K562 (cell line): Measurements from ENCODE around the gene EXOC4. TPM values are rescaled to one million over a fixed set of nuclear protein-coding genes. Genes with fewer than 3 reads are reported as not detected.

Experiments used
- ATAC-seq: fragments of 200-7000 bp; cut with Tn5 transposase; 3 replicates; pipeline ENCODE4 v1.9.1; 2020; ENCODE audit warnings: moderate library complexity
- BruUV-seq: library from RNA; stranded (reverse); fragments of 400-500 nt; replicated peaks from 2 replicates; lab custom pipeline; 2021; lab: Mats Ljungman, UMichigan
- CTCF ChIA-PET: fragments of 300-600 bp; formaldehyde crosslinking; extraction: SDS; loops from one replicate; lab custom pipeline; 2021; ENCODE audit warnings: low intra/inter-chr PET ratio; lab: Yijun Ruan, JAX
- POLR2A ChIA-PET: fragments of 300-600, 350-650 bp; sonication (Branson Sonifier 250); formaldehyde crosslinking; extraction: SDS; loops from one replicate; lab custom pipeline; 2021; ENCODE audit warnings: antibody characterized with exemption, inconsistent platforms; lab: Yijun Ruan, JAX
- DNase-seq, 4 experiments: peaks; one replicate each; pipeline versions ENCODE4 v3.0.0 to v3.0.0-alpha.2; 2011 to 2018; ENCODE audit warnings: low spot score in 3 of 4, mixed read lengths in 3 of 4; ENCODE audit errors: extremely low read depth in 1 of 4
- FAIRE-seq: peaks from 2 replicates; lab custom pipeline; 2011; peaks lifted over from hg19 to GRCh38; lab: Jason Lieb, UNC
- H2AFZ ChIP-seq: 2 replicates; pipeline ENCODE4 v1.6.0; 2011; ENCODE audit warnings: low read depth, low read length, control low read depth, inconsistent platforms
- H3K27ac ChIP-seq: fragments of 200-600 bp; 3 replicates; pipeline ENCODE4 v1.8.0; 2011; ENCODE audit warnings: low read depth, mild to moderate bottlenecking, control low read depth, inconsistent platforms, low read length, moderate library complexity, mixed read lengths; ENCODE audit errors: extremely low read depth
- H3K27me3 ChIP-seq, 2 experiments: fragments of 300-600 bp in 1 of 2; 2 replicates in 1 of 2; 3 replicates in 1 of 2; pipeline versions ENCODE4 v1.6.0 to v1.8.0; 2011; ENCODE audit warnings: inconsistent platforms in 2 of 2, low read length in 2 of 2, mild to moderate bottlenecking in 1 of 2, mixed read lengths in 1 of 2, moderate library complexity in 1 of 2; ENCODE audit not compliant: control insufficient read depth in 2 of 2, insufficient read depth in 2 of 2
- H3K36me3 ChIP-seq: fragments of 300-600 bp; 3 replicates; pipeline ENCODE4 v1.8.0; 2011; ENCODE audit warnings: mild to moderate bottlenecking, low read length, inconsistent platforms; ENCODE audit not compliant: control insufficient read depth, insufficient read depth
- H3K4me1 ChIP-seq, 2 experiments: fragments of 200-600 bp in 1 of 2; replicated peaks in 1 of 2; 2 replicates in 1 of 2; 3 replicates in 1 of 2; pipeline versions ENCODE4 v1.5.1 to v1.8.0; 2011; ENCODE audit warnings: inconsistent platforms in 2 of 2, low read length in 2 of 2, mild to moderate bottlenecking in 1 of 2, mixed read lengths in 1 of 2, moderate library complexity in 1 of 2; ENCODE audit not compliant: control insufficient read depth in 2 of 2, insufficient read depth in 2 of 2
- H3K4me2 ChIP-seq: 2 replicates; pipeline ENCODE4 v1.6.1; 2011; ENCODE audit warnings: low read length, control low read depth, inconsistent platforms, mixed read lengths; ENCODE audit not compliant: insufficient read depth
- H3K4me3 ChIP-seq: fragments of 200-600 bp; sonication (generic), shearing (Covaris generic); 2 replicates; pipeline ENCODE4 v1.5.1; 2016; ENCODE audit warnings: control low read depth, inconsistent platforms
- H3K79me2 ChIP-seq: fragments of 200-600 bp; 3 replicates; pipeline ENCODE4 v1.8.0; 2011; ENCODE audit warnings: low read length, inconsistent platforms; ENCODE audit not compliant: control insufficient read depth, insufficient read depth
- H3K9ac ChIP-seq, 2 experiments: 2 replicates each; pipeline versions ENCODE4 v1.6.0 to v1.6.1; 2011; ENCODE audit warnings: low read depth in 2 of 2, low read length in 2 of 2, control low read depth in 1 of 2, inconsistent platforms in 1 of 2, mild to moderate bottlenecking in 1 of 2, mixed read lengths in 1 of 2; ENCODE audit not compliant: insufficient read depth in 1 of 2
- H3K9me1 ChIP-seq: one replicate; pipeline ENCODE4 v1.6.0; 2011; ENCODE audit warnings: inconsistent platforms, mild to moderate bottlenecking, low read length, moderate library complexity; ENCODE audit not compliant: control insufficient read depth, insufficient read depth
- H3K9me3 ChIP-seq: replicated peaks from 2 replicates; pipeline ENCODE4 v1.5.1; 2011; ENCODE audit warnings: low read depth, low read length, inconsistent platforms; ENCODE audit not compliant: control insufficient read depth, insufficient read depth
- H4K20me1 ChIP-seq: replicated peaks from 2 replicates; pipeline ENCODE4 v1.6.1; 2011; ENCODE audit warnings: low read length, inconsistent platforms, mixed read lengths; ENCODE audit not compliant: control insufficient read depth, insufficient read depth
- ADNP ChIP-seq: fragments of 200-800 bp; sonication (Bioruptor generic); IDR thresholded peaks from 2 replicates; pipeline ENCODE4 v1.6.1; 2016; ENCODE audit warnings: missing genetic modification characterization, missing compliant biosample characterization
- ATF4 ChIP-seq: fragments of 450-650 bp; formaldehyde crosslinking; IDR thresholded peaks from 2 replicates; pipeline ENCODE4 v1.4.0; 2022; ENCODE audit warnings: mild to moderate bottlenecking, moderate library complexity
- DNMT1 ChIP-seq: fragments of 450-650 bp; IDR thresholded peaks from 2 replicates; pipeline ENCODE4 v1.6.1; 2016; ENCODE audit warnings: antibody characterized with exemption, mild to moderate bottlenecking
- FOXJ2 ChIP-seq: fragments of 200-800 bp; sonication (Bioruptor generic); IDR thresholded peaks from 2 replicates; pipeline ENCODE4 v1.6.1; 2016; ENCODE audit warnings: missing genetic modification characterization, missing compliant biosample characterization
- HMBOX1 ChIP-seq: sonication (generic); IDR thresholded peaks from 2 replicates; pipeline ENCODE4 v1.6.1; 2016
- RERE ChIP-seq: sonication (generic); formaldehyde crosslinking; IDR thresholded peaks from 2 replicates; pipeline ENCODE4 v1.8.0; 2023; ENCODE audit warnings: missing genetic modification reagents, mild to moderate bottlenecking, borderline replicate concordance
- YBX1 ChIP-seq: fragments of 450-650 bp; IDR thresholded peaks from 2 replicates; pipeline ENCODE4 v1.7.1; 2016; ENCODE audit warnings: mild to moderate bottlenecking
- ZNF23 ChIP-seq: fragments of 250-450 bp; sonication (Bioruptor Pico); IDR thresholded peaks from 2 replicates; pipeline ENCODE4 v1.4.0; 2020; ENCODE audit warnings: mild to moderate bottlenecking
- ZNF644 ChIP-seq: fragments of 200-800 bp; sonication (Bioruptor generic); IDR thresholded peaks from 2 replicates; pipeline ENCODE4 v1.6.1; 2016; ENCODE audit warnings: low read depth, missing genetic modification characterization, missing compliant biosample characterization
- WGBS: fragments of 100-300 bp; shearing (Covaris generic); methylation state at CpG from one replicate; pipeline ENCODE4 v1.1.6; 2016; ENCODE audit warnings: low coverage, mixed read lengths; ENCODE audit not compliant: insufficient coverage; ENCODE audit errors: missing lambda C conversion rate; 5-methylcytosine and 5-hydroxymethylcytosine counted together
- in situ Hi-C: fragments of 300-500 bp; cut with MboI; formaldehyde crosslinking; loops from 4 replicates; pipeline ENCODE4 v1.15.0; 2018; ENCODE audit warnings: inconsistent platforms, mixed read lengths
- intact Hi-C: fragments of 100-400 bp; cut with micrococcal nuclease; formaldehyde crosslinking; loops from 2 replicates; pipeline ENCODE4 v1.14.2; 2022
- polyA plus RNA-seq, 8 experiments: library from polyadenylated mRNA; depleted of rRNA in 4 of 8; stranded (reverse) in 5 of 8; unstranded in 3 of 8; fragments of >200 nt; fragmentation: Nextera tagmentation in 2 of 8; fragmentation: Illumina TruSeq in 1 of 8; extraction: Ambion mirVana in 2 of 8; extraction: Trizol in 1 of 8; gene quantifications; 2 replicates each; pipeline versions ENCODE4 v1.2.1 to v1.2.3, GENCODE V29; 2011 to 2014; ENCODE audit warnings: inconsistent platforms in 1 of 8, missing spikeins in 1 of 8
- total RNA-seq, 7 experiments: library from RNA; depleted of rRNA in 6 of 7; stranded (reverse); fragments of >200 nt in 6 of 7; fragmentation: Illumina TruSeq in 2 of 7; extraction: Trizol in 2 of 7; gene quantifications; 2 replicates each; pipeline versions ENCODE4 v1.2.1 to v1.2.3, GENCODE V29; 2011 to 2021; ENCODE audit warnings: low replicate concordance in 1 of 7

Gene EXOC4
- total and polyA plus RNA-seq, 9 of the 15 experiments (the other 6 are each of a cell fraction or from before 2014, with no cell fraction given), result 18.5 to 73.1 (median 46.6) TPM

- H3K79me2 ChIP-seq, result peaks cover 7% of the 10 kb centered on the region; the same call in 1 of the 3 replicates
- no peak overlapping the region for H3K9ac ChIP-seq
- intact Hi-C loops (no loop called here), in situ Hi-C loops (no loop called here)
- WGBS, result 22% methylated on average over 1 of the region's 1 CpG
- no peak overlapping the region for H3K4me2 ChIP-seq
- ATAC-seq, result no peak
- no peak overlapping the region for H3K4me3 ChIP-seq
- no peak for DNase-seq
- TF ChIP-seq DNMT1, result no peak
- H3K9me3 ChIP-seq, result no peaks in the 10 kb centered on the region
- no peaks in the 10 kb centered on the region for H3K36me3 ChIP-seq
- no peak overlapping the region for H3K27ac ChIP-seq
- no peaks in the 10 kb centered on the region for H3K4me1 ChIP-seq
- CTCF ChIA-PET, result no interaction called here
- H3K9me1 ChIP-seq, result no peaks in the 10 kb centered on the region
- no peaks in the 10 kb centered on the region for H3K27me3 ChIP-seq
- BruUV-seq, result no TSS peak
- no peak overlapping the region for H2AFZ ChIP-seq
- no peak for FAIRE-seq
- POLR2A ChIA-PET, result interaction anchor here (1.2 kb wide), 1 partner anchor 17 kb away, joined by 3 read pairs; no protein-coding TSS in a partner anchor
- no peaks in the 10 kb centered on the region for H4K20me1 ChIP-seq
These were observed 44.2 kb downstream of the EXOC4 start for GRCh38 chr7:133297093-133297492.

GRCh38 chr7:133298080-133298479 is 45.2 kb downstream of the EXOC4 start:
- no peak for FAIRE-seq
- no TSS peak for BruUV-seq
- in situ Hi-C loops, result no loop called here
- Histone ChIP-seq H3K4me3 (no peak overlapping the region), H3K27ac (no peak overlapping the region), H3K27me3 (no peaks in the 10 kb centered on the region), H3K9me1 (no peaks in the 10 kb centered on the region), H3K4me1 (no peaks in the 10 kb centered on the region), H3K9ac (no peak overlapping the region), H3K9me3 (no peaks in the 10 kb centered on the region), H3K36me3 (no peaks in the 10 kb centered on the region), H3K79me2 (peaks cover 7% of the 10 kb centered on the region; the same call in 1 of the 3 replicates), H3K4me2 (no peak overlapping the region), H4K20me1 (no peaks in the 10 kb centered on the region), H2AFZ (no peak overlapping the region)
- DNase-seq, result no peak
- POLR2A ChIA-PET, result no interaction called here
- WGBS, result 67% methylated on average over 5 of the region's 5 CpGs
- intact Hi-C loops, result no loop called here
- ATAC-seq, result no peak
- CTCF ChIA-PET, result no interaction called here
- no peak for TF ChIP-seq YBX1
- no peak for TF ChIP-seq RERE (CRISPR knock-in tag)
- no peak for TF ChIP-seq FOXJ2
- no peak for TF ChIP-seq ATF4 (CRISPR knock-in tag)
- no peak for TF ChIP-seq ADNP (tag)
- no peak for TF ChIP-seq HMBOX1
- TF ChIP-seq ZNF23, result no peak
- no peak for TF ChIP-seq ZNF644 (tag)
